Measurements from ENCODE around the gene ARMH2.
"Not testable (repeated sequence)": the region's sequence is repeated elsewhere in the genome, so short reads cannot be mapped to it uniquely, and the experiment has no call there.

The ARMH2 gene

GRCh38 chr6:24809728-24810127, 11.0 kb upstream of the ARMH2 start:
- DNase-seq, result no peak

DNA sequence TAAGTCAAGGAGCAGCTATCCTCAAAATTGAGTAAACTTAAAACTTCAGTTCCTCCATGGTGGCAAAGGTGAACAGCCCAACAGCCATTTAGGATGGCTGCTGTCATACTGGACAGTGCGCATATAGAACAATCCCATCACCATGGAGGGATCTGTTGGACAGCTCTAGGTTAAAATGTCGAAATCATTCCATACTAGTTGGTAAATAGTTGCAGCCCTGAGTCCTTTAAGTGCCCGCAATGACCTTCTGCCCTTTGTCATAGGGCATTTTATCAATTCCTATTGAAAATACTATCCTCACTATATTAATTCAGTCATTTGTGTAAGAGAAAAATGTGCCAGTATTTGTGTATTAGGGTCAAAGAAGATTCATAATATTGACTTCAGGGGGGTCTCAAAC, 8.9 kb upstream of the ARMH2 start:
- DNase-seq, result no peak

DNA sequence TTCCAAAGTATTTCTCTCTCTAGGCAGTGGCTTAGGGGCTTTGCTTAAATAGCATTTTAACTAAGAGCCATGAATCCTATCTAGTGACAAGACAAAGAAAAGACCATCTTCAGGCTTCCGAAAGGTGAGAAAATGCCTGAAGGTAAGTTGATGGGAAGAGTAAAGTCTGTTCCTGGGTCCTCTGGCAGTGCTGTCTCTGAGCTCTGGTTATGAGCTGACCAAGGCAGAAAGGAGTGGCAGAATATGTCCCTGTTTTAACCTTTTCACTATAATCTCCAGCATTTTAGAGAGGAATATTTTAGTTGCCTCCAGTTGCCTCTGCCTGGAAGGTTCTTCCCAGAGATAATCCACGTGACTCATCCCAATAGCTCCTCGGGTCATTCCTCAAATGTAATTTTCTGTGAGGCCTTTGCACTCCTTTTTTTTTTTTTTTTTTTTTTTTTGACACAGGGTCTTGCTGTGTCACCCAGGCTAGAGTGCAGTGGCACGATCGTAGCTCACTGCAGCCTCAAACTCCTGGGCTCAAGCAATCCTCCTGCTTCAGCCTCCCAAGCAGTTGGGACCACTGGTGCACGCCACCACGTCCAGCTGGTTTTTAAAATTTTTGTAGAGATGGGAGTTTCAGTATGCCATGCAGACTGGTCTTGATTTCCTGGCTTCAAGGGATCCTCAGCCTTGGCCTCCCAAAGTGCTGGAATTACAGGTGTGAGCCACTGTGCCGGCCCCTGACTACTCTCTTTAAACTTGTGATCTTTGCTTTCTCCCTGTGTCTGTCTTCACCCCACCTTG, 3.7 kb upstream of the ARMH2 start:
- DNase-seq, result no peak

DNA sequence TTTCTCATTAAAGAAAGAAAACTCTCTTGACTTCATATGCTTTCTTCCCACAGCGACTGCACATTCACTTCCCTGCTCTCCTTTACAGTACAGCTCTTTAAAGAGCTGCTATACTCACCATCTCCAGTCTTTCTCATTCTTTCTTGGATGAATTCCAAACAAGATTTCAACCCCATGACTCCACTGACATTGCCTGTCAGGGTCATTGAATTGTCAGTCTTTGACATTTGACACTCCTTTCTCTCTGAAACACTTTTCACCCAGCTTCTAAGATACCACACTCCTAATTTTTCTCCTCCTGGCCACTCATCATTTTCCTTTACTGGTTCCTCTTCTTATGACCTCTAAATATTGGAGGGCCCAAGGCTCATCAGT, 811 bp upstream of the ARMH2 start:
- DNase-seq, result no peak

GRCh38 chr6:24797596-24798216, 1.0 kb downstream of the ARMH2 start:
- no peak for DNase-seq

- no peak for DNase-seq
These were observed 2.0 kb downstream of the ARMH2 start for GRCh38 chr6:24796616-24797290.

DNA sequence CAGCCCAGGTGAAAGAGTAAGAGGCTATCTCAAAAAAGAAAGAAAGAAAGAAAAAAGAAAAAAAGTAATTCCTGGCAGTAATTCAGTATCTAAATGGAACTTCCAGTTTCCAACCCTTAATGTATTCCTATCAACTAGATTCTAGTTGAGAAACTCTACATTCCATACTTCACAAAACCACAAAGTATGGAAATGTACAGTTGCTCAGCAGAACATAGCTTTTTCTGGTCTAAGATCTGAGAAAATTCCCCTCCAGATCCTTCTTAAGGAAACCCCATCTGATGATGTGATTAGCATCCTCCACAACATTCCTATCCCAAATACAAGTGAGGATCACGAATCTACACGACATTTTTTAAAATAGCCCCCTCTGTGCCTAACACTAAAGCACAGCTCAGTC, 3.6 kb downstream of the ARMH2 start:
- DNase-seq, result no peak

GRCh38 chr6:24788031-24788665, 10.6 kb downstream of the ARMH2 start:
- DNase-seq, result no peak

DNA sequence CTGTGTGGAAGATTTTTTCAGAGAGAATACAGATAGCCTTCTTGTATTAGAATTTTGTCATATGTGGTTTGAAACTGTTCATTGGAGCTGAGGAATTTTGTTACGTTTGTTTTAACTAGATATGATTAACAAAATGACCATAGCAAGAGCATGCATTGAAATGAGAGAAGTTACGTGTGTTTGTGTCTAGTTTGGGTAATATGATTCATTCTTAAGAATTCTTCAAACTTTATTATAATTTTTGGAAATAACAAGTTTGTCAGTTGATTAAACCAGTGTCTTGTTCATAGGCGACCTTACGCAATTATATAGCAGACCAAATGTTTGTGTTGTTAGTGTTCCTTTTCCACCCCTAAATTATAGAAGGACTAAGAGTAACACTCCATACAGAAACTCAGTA, 18.5 kb downstream of the ARMH2 start:
- DNase-seq, result no peak

GRCh38 chr6:24779416-24780016, 19.2 kb downstream of the ARMH2 start:
- no peak for DNase-seq

GRCh38 chr6:24778878-24779277, 19.8 kb downstream of the ARMH2 start:
- no peak for DNase-seq

DNA sequence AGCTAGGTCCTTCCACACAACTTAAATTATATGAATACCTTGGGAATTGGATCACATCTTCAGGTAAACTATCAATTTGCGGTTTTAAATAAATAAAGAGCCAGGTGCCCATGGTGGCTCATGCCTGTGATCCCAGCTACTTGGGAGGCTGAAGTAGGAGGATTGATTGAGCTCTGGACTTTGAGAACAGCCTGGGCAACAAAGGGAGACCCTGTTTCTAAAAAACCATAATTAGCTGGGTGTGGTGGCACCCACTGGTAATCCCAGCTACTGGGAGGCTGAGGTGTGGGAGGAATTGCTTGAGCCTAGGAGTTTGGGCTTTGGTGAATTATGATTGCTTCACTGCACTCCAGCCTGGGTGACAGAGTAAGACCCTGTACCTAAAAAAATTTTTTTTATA, 20.6 kb downstream of the ARMH2 start:
- no peak for DNase-seq

GRCh38 chr6:24777227-24777626, 21.5 kb downstream of the ARMH2 start:
- no peak for DNase-seq

- no peak for DNase-seq
These were observed 23.1 kb downstream of the ARMH2 start for GRCh38 chr6:24775520-24776058.

DNA sequence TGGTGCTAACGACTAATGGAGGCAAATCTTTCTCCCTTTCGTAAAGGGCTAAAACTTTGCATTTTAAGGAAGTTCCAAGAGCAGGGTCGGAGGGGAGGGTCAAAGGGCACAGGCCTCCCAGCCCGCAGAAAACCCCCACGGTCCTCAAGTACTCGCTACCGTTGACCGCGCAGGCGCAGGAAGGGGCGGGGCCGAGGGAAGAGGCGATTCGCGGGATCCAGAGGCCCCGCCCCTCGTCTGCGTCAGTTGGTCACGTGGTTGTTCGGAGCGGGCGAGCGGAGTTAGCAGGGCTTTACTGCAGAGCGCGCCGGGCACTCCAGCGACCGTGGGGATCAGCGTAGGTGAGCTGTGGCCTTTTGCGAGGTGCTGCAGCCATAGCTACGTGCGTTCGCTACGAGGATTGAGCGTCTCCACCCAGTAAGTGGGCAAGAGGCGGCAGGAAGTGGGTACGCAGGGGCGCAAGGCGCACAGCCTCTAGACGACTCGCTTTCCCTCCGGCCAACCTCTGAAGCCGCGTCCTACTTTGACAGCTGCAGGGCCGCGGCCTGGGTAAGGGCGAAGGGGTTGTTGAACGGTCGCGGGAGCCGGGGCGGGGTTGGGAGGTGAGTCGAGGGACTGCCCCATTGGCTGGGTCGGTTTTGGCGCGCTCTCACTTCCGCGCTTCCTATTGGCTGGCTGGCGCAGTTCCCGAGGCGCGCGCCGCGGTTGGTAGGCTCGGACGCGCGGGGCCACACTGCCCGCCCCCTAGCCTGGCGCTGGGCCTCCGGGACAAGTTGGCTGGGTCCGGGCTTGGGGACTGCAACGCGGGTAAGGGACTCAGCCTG, 23.8 kb downstream of the ARMH2 start, which contains the start of gene GMNN:
Gene GMNN, plus strand, starts transcription at position 242 of the 824 bp plus-strand sequence. CDS start 2,310 bp downstream, outside the sequence.
- DNase-seq, result peak; percentile 97

DNA sequence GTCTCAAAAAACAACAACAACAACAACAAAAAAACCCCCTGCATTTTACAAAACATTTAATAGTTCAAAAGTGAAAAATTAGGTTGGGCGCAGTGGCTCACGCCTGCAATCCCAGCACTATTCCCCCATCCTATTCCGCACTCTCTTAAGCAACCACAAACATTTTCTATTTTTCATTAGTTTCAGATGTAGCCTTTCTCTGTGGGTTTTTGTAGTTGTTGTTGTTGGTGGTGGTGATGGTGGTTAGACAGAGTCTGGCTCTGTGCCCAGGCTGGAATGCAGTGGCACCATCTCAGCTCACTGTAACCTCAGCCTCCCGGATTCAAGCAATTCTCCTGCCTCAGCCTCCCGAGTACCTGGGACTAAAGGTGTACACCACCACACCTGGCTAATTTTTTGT, 30.4 kb downstream of the ARMH2 start:
- DNase-seq, result no peak

GRCh38 chr6:24766680-24767462, 31.8 kb downstream of the ARMH2 start:
- DNase-seq, result peak; percentile 16

DNA sequence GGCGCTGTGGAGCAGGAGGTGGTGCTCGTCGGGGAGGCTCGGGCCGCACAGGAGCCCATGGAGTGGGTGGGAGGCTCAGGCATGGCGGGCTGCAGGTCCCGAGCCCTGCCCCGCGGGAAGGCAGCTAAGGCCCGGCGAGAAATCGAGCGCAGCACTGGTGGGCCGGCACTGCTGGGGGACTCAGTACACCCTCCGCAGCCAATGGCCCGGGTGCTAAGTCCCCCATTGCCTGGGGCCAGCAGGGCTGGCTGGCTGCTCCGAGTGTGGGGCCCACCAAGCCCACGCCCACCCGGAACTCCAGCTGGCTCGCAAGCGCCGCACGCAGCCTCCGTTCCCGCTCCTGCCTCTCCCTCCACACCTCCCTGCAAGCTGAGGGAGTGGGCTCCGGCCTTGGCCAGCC, 32.7 kb downstream of the ARMH2 start:
- DNase-seq, result not testable (repeated sequence)

- not testable (repeated sequence) for DNase-seq
These were observed 33.6 kb downstream of the ARMH2 start for GRCh38 chr6:24764833-24765828.

GRCh38 chr6:24763578-24763977, 35.1 kb downstream of the ARMH2 start:
- peak; percentile 43 for DNase-seq

Data from NCI-H345 (cell line).